ENCODE measurements around the gene ZBTB7A.

DNA sequence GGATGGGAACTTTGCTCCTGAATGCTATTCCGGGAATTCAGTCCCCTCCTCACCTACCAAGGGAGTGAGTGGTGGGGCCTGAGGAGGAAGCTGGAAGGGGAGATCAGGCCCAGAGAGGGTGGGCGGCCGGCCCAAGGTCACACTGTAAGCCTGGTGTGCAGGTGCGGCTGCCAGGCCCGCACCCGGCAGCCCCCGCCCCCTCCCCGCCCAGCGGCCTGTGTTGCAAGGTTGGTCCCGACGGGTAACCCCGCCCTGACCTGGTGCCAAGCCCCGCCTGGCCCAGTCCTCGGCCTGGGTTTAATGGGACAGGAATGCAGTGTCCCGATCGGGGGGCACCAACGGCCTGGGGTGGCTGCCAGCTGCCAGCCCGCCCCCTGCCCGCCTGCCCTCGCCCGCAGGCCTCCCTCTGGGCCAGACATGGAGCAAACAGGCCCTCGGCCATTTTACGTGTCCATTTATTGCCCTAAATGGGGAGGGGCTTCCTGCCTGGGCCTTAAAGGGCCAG is 5.5 kb downstream of the ZBTB7A start:
- TF ChIP-seq, protein P1, sequence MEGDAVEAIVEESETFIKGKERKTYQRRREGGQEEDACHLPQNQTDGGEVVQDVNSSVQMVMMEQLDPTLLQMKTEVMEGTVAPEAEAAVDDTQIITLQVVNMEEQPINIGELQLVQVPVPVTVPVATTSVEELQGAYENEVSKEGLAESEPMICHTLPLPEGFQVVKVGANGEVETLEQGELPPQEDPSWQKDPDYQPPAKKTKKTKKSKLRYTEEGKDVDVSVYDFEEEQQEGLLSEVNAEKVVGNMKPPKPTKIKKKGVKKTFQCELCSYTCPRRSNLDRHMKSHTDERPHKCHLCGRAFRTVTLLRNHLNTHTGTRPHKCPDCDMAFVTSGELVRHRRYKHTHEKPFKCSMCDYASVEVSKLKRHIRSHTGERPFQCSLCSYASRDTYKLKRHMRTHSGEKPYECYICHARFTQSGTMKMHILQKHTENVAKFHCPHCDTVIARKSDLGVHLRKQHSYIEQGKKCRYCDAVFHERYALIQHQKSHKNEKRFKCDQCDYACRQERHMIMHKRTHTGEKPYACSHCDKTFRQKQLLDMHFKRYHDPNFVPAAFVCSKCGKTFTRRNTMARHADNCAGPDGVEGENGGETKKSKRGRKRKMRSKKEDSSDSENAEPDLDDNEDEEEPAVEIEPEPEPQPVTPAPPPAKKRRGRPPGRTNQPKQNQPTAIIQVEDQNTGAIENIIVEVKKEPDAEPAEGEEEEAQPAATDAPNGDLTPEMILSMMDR (IDR thresholded peaks at IDR 0.05; ENCODE audit: low read depth, low read length): no peak
- TF ChIP-seq POLR2A (IDR thresholded peaks at IDR 0.05; ENCODE audit: extremely low read depth, insufficient read length): no peak

All from NB4 (cell line).